Activated CD4-positive, alpha-beta T cell treated with anti-CD3 and anti-CD28 coated beads, Interleukin-10, Interleukin-2, amounts not matched to agents 100 ng/mL and 50 ng/mL, durations not matched to agents 16 hours and 8 hours (primary cell): ENCODE data around the gene SNRPE.

Experiments
- DNase-seq: peaks from one replicate; pipeline ENCODE4 v3.0.0-alpha.2; 2020

SNRPE gene

GRCh38 chr1:203888807-203889251, 27.4 kb downstream of the SNRPE start:
- DNase-seq, result no peak

DNA sequence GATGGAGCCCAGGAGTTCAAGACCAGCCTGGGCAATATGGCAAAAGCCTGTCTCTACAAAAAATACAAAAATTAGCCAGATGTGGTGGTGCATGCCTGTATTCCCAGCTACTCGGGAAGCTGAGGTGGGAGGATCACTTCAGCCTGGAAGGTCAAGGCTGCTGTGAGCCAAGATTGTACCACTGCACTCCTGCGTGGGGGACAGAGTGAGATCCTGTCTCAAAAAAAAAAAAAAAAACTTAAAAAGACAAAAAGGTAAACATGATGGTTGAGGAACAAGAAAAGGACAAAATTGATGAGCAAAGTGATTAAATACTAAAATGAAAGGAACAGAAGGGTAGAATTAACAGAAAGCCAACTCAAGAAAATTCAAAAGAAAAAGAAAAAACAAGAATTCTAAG, 30.6 kb downstream of the SNRPE start:
- no peak for DNase-seq

DNA sequence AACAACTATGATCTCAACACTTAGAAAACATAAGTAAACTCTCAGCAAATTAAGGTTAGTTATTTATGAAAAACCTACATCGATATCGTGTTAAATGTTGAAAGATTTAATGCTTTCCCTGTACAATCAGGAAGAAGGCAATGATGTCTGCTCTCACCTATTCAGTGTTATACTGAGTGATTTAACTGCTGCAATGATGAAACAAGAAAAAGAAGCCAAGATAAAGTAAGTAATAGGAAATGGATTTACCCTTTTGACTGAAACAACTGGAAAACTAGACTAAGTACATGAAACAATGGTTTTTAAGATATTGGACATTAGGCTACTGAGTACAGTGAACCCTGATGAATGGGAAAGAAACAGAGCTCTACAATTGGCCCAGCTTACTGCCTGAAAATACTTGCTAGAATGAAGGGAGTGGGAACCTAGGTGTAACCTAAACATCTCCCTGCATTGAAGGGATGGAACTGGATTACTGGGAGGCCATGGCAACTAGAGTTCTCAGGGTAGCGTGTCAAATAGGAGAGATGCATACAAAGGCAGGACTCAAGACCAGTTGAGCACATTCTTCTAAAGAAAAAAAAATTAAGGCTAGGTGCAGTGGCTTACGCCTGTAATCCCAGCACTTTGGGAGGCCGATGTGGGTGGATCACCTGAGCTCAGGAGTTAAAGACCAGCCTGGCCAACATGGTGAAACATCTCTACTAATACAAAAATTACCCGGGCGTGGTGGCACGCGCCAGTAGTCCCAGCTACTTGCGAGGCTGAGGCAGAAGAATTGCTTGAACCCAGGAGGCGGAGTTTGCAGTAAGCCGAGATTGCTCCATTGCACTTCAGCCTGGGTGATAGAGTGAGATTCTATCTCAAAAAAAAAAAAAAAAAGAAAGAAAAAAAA, 37.3 kb downstream of the SNRPE start:
- DNase-seq, result no peak

DNA sequence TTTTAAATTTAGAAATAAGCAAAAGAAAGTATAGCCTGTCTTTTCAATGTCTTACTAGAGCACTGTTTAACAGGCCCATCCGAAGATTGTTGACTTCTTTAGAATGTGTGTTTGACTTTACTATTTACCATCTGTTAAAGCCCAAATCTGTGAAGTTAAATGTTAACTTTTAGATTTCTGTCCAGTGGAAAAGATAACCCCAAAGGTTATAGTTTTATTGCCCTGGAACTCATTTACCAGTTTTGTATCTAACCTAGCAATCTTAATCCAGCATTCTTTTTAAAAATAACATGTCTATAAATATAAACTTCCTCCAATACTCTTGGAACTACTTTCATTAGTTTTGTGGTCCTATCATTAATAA, 37.9 kb downstream of the SNRPE start:
- DNase-seq, result no peak

- no peak for DNase-seq
Measured at GRCh38 chr1:203899869-203900714, 38.7 kb downstream of the SNRPE start.

DNA sequence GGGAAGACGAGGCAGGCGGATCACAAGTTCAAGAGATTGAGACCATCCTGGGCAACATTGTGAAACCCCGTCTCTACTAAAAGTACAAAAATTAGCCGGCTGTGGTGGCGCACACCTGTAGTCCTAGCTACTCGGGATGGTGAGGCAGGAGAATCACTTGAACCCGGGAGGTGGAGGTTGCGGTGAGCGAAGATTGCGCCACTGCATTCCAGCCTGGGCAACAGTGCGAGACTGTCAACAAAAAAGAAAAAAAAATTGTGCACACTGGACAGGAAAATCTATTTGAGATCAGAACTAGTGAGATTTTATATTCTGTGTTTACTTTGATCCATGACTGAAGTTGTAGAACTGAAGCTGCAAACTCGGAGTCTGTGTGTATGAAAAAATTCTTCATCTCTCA, 40.2 kb downstream of the SNRPE start:
- no peak for DNase-seq

- DNase-seq, result no peak
Measured at GRCh38 chr1:203905275-203905674, 43.9 kb downstream of the SNRPE start.

- no peak for DNase-seq
Measured at GRCh38 chr1:203906932-203907331, 45.5 kb downstream of the SNRPE start.

DNA sequence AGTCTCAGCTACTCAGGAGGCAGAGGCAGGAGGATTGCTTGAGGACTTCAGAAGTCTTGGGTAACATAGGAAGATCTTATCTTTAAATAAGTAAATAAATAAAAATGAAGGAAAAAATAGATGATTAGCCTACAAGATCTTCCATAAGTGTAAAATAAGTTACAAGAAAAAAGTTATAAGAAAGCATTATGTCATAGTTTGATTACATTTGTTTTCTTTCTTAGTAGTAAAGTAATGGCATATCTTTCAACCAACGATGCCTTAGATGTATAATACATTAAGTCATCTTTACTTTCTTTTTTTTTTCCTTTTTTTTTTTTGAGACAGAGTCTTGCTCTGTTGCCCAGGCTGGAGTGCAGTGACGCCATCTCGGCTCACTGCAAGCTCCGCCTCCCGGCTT, 46.5 kb downstream of the SNRPE start:
- no peak for DNase-seq

DNA sequence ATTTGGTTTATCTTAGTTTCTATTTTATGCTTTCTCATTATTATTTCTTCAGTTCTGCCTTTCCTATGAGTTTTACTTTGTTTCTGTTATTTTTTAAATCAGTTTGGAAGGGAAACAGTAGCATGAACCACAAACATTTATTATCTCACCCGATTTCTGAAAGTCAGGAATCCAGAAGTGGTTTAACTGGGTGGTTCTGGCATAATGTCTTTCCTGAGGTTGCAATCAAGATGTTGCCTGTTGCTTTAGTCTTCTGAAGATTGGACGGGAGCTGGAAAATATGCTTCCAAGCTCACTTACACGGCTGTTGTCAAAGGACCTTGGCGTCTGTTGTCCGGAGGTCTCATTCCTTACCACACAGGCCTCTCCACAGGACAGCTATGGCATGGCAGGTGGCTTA, 50.4 kb downstream of the SNRPE start:
- no peak for DNase-seq

- DNase-seq, result no peak
Measured at GRCh38 chr1:203913073-203913521, 51.7 kb downstream of the SNRPE start.

DNA sequence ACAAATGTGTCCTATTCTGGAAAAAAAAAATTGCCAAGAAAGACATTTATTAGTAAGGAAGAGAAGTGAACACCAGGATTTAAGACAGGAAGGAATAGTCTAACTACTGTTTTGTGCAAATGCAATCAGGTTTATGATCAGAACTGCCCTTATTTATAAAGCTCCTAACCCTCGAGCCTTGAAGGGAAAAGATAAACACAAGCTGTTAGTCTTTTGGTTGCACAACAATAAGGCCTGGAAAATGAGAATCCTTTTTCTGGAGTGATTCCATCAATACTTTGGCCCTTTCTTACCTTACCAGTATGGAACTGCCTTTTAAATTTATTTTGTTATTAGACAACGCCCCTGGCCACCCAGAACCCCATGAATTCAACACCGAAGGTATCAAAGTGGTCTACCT, 52.9 kb downstream of the SNRPE start:
- DNase-seq, result no peak

GRCh38 chr1:203915811-203916210, 54.4 kb downstream of the SNRPE start:
- DNase-seq, result no peak

GRCh38 chr1:203916756-203917155, 55.4 kb downstream of the SNRPE start:
- no peak for DNase-seq
